Prostate gland (tissue), 2 donors: ENCODE data around the gene FGB.

Experiments
- CTCF ChIP-seq, 4 experiments: fragments of 200-600 bp in 2 of 4; fragments of 450-650 bp in 2 of 4; sonication (generic) in 2 of 4; IDR thresholded peaks; 1 replicate in 3 of 4; 2 replicates in 1 of 4; pipeline ENCODE4 v1.5.1; 2016 to 2019; ENCODE audit warnings: antibody characterized with exemption in 4 of 4, mild to moderate bottlenecking in 2 of 4, moderate library complexity in 2 of 4
- POLR2A ChIP-seq: fragments of 450-650 bp; IDR thresholded peaks from one replicate; pipeline ENCODE4 v1.6.1; 2016; ENCODE audit warnings: antibody characterized with exemption, mild to moderate bottlenecking
- POLR2AphosphoS5 ChIP-seq: sonication (generic); formaldehyde crosslinking; IDR thresholded peaks from one replicate; pipeline ENCODE4 v1.6.1; 2017; ENCODE audit warnings: antibody characterized with exemption

GRCh38 chr4:154526151-154526550 is 36.7 kb upstream of the FGB start:
- TF ChIP-seq CTCF (IDR thresholded peaks at IDR 0.05) (no peak), POLR2A (no peak), POLR2AphosphoS5 (no peak)
